Measurements from ENCODE around the gene TAF7. TPM values are rescaled to one million over a fixed set of nuclear protein-coding genes. Genes with fewer than 3 reads are reported as not detected.
"Not testable (repeated sequence)": the region's sequence is repeated elsewhere in the genome, so short reads cannot be mapped to it uniquely, and the experiment has no call there.

Gene TAF7
- total RNA-seq, 1 donor from 2014 or later = 106 TPM

GRCh38 chr5:141342773-141343172 is 22.2 kb upstream of the TAF7 start:
- DNase-seq = no peak
- intact Hi-C loops (cut with micrococcal nuclease) = no loop called here
- peak; percentile 73 for ATAC-seq

- DNase-seq; ATAC-seq; intact Hi-C loops (cut with micrococcal nuclease): not testable (repeated sequence)
Observed at GRCh38 chr5:141340781-141341354, 20.3 kb upstream of the TAF7 start.

GRCh38 chr5:141338538-141339306 is 18.1 kb upstream of the TAF7 start, which contains the start of gene PCDHGA2:
Gene PCDHGA2, plus strand, starts transcription at chr5:141338760.
- intact Hi-C loops (cut with micrococcal nuclease) = no loop called here
- DNase-seq (no peak), ATAC-seq (peak; percentile 69)

- DNase-seq; intact Hi-C loops (cut with micrococcal nuclease); ATAC-seq: not testable (repeated sequence)
Observed at GRCh38 chr5:141332571-141332970, 12.0 kb upstream of the TAF7 start.

GRCh38 chr5:141330299-141331080 is 9.9 kb upstream of the TAF7 start, which contains the start of gene PCDHGA1:
Gene PCDHGA1, plus strand, starts transcription at chr5:141330514.
- intact Hi-C loops (cut with micrococcal nuclease) = no loop called here
- ATAC-seq = peak; percentile 60
- DNase-seq = peak; percentile 58

- ATAC-seq = no peak
- intact Hi-C loops (cut with micrococcal nuclease) = no loop called here
- DNase-seq = no peak
Observed at GRCh38 chr5:141328231-141328630, 7.6 kb upstream of the TAF7 start.

GRCh38 chr5:141326088-141326854 is 5.7 kb upstream of the TAF7 start:
- intact Hi-C loops (cut with micrococcal nuclease) = no loop called here
- peak; percentile 80 for DNase-seq
- peak; percentile 95 for ATAC-seq

GRCh38 chr5:141322261-141322660 is 1.7 kb upstream of the TAF7 start:
- intact Hi-C loops (cut with micrococcal nuclease) = no loop called here
- ATAC-seq = no peak
- no peak for DNase-seq

GRCh38 chr5:141319699-141320098 is 885 bp downstream of the TAF7 start:
- DNase-seq (no peak), ATAC-seq (no peak)
- intact Hi-C loops (cut with micrococcal nuclease) = loop anchor here (2.0 kb wide), 1 partner anchor 245 kb away; no protein-coding TSS in a partner anchor

GRCh38 chr5:141319202-141319601 is 1.4 kb downstream of the TAF7 start:
- ATAC-seq (no peak), DNase-seq (no peak)
- intact Hi-C loops (cut with micrococcal nuclease) = no loop called here

- ATAC-seq; DNase-seq; intact Hi-C loops (cut with micrococcal nuclease): not testable (repeated sequence)
Observed at GRCh38 chr5:141316963-141317362, 3.6 kb downstream of the TAF7 start.

- intact Hi-C loops (cut with micrococcal nuclease) = no loop called here
- ATAC-seq = no peak
- no peak for DNase-seq
Observed at GRCh38 chr5:141313711-141314110, 6.9 kb downstream of the TAF7 start.

GRCh38 chr5:141306630-141307029 is 14.0 kb downstream of the TAF7 start:
- DNase-seq (no peak), ATAC-seq (no peak)
- intact Hi-C loops (cut with micrococcal nuclease) = no loop called here

- DNase-seq (no peak), ATAC-seq (no peak)
- intact Hi-C loops (cut with micrococcal nuclease) = no loop called here
Observed at GRCh38 chr5:141303756-141304155, 16.8 kb downstream of the TAF7 start, which contains the start of gene SLC25A2. Gene SLC25A2, minus strand, starts transcription at chr5:141304049. Its CDS starts 184 bp downstream, at chr5:141303865.

- intact Hi-C loops (cut with micrococcal nuclease) = no loop called here
- no peak for DNase-seq
- ATAC-seq = no peak
Observed at GRCh38 chr5:141298376-141298775, 22.2 kb downstream of the TAF7 start.

GRCh38 chr5:141272906-141273305 is 47.7 kb downstream of the TAF7 start:
- ATAC-seq (no peak), DNase-seq (no peak)
- intact Hi-C loops (cut with micrococcal nuclease) = no loop called here

- DNase-seq (no peak), ATAC-seq (no peak)
- intact Hi-C loops (cut with micrococcal nuclease) = no loop called here
Observed at GRCh38 chr5:141269195-141269594, 51.4 kb downstream of the TAF7 start.
